Lower lobe of right lung (tissue), 2 donors: ENCODE results near the gene MIER1. TPM values are rescaled to one million over a fixed set of nuclear protein-coding genes. Genes with fewer than 3 reads are reported as not detected.

Source experiments
- ATAC-seq, 2 donors: fragments of 200-7000 bp; cut with Tn5 transposase; one replicate each; pipeline ENCODE4 v1.9.1; 2020 to 2022; ENCODE audit warnings: mild to moderate bottlenecking in 2 of 2, moderate library complexity in 2 of 2
- DNase-seq: peaks from one replicate; pipeline ENCODE4 v3.0.0-alpha.2; 2020
- H3K27ac ChIP-seq: fragments of 200-600 bp; one replicate; pipeline ENCODE4 v1.8.0; 2022
- H3K27me3 ChIP-seq: fragments of 200-600 bp; one replicate; pipeline ENCODE4 v1.8.0; 2022; ENCODE audit warnings: low read depth
- H3K36me3 ChIP-seq: fragments of 200-600 bp; one replicate; pipeline ENCODE4 v1.8.0; 2022; ENCODE audit warnings: mild to moderate bottlenecking
- H3K4me1 ChIP-seq: fragments of 200-600 bp; one replicate; pipeline ENCODE4 v1.8.0; 2022
- H3K4me3 ChIP-seq: fragments of 200-600 bp; one replicate; pipeline ENCODE4 v1.8.0; 2022; ENCODE audit warnings: mild to moderate bottlenecking
- H3K9me3 ChIP-seq: fragments of 200-600 bp; one replicate; pipeline ENCODE4 v1.8.0; 2022
- CTCF ChIP-seq: fragments of 200-600 bp; IDR thresholded peaks from one replicate; pipeline ENCODE4 v1.8.0; 2022; ENCODE audit warnings: antibody characterized with exemption, mild to moderate bottlenecking
- intact Hi-C: fragments of 100-400 bp; cut with DNase I; formaldehyde crosslinking; loops from one replicate; pipeline ENCODE4 v1.11.0; 2022
- total RNA-seq: library from RNA; stranded (reverse); fragmentation: NEBNext Ultra II Directional; extraction: Animal tissue kit (Norgen Biotek cat#: 25700); gene quantifications from one replicate; pipeline ENCODE4 v1.2.1, GENCODE V29; 2021
- donor health status: DM: no; HTN: yes; CAD: no; lungs with severe emphysema.

MIER1 gene
- total RNA-seq, 1 donor from 2014 or later = 44.0 TPM

GRCh38 chr1:67018574-67018973, 93.8 kb downstream of the MIER1 start:
- no peak for TF ChIP-seq CTCF
- Histone ChIP-seq H3K4me1 (peaks cover 21% of the 10 kb centered on the region), H3K27ac (no peak overlapping the region), H3K27me3 (no peaks in the 10 kb centered on the region), H3K4me3 (no peak overlapping the region), H3K9me3 (no peaks in the 10 kb centered on the region), H3K36me3 (peaks cover 16% of the 10 kb centered on the region)
- ATAC-seq = no peak
- no peak for DNase-seq
- intact Hi-C loops = no loop called here

DNA sequence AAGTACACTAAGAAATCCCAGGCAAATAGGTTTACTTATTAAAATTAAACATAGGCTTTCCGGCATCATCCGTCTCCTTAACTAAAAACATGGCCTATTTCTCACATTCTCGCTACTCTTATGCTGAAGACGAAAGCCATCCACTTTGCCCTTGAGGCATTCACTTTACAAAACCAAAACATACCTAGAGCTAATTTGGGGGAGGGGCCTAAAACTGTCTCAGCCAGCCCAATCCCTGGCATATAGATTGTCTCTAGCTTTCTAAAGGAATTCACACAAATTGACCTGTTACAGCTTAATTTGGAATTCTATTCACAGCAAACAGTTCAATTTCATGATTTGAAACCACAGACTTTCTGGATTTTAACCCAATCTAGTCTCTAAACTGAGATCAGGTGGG, 94.3 kb downstream of the MIER1 start:
- TF ChIP-seq CTCF = no peak
- intact Hi-C loops = no loop called here
- ATAC-seq = no peak
- peaks cover 16% of the 10 kb centered on the region for H3K36me3 ChIP-seq
- no peak overlapping the region for H3K4me3 ChIP-seq
- DNase-seq = no peak
- no peaks in the 10 kb centered on the region for H3K9me3 ChIP-seq
- no peaks in the 10 kb centered on the region for H3K27me3 ChIP-seq
- peaks cover 21% of the 10 kb centered on the region for H3K4me1 ChIP-seq
- no peak overlapping the region for H3K27ac ChIP-seq

GRCh38 chr1:67019600-67020136, 94.9 kb downstream of the MIER1 start:
- H3K27ac ChIP-seq = no peak overlapping the region
- no peaks in the 10 kb centered on the region for H3K27me3 ChIP-seq
- DNase-seq (no peak), ATAC-seq (no peak)
- H3K9me3 ChIP-seq = no peaks in the 10 kb centered on the region
- TF ChIP-seq CTCF = no peak
- H3K4me3 ChIP-seq = no peak overlapping the region
- H3K4me1 ChIP-seq = peaks cover 21% of the 10 kb centered on the region
- intact Hi-C loops = no loop called here
- peaks cover 16% of the 10 kb centered on the region for H3K36me3 ChIP-seq

DNA sequence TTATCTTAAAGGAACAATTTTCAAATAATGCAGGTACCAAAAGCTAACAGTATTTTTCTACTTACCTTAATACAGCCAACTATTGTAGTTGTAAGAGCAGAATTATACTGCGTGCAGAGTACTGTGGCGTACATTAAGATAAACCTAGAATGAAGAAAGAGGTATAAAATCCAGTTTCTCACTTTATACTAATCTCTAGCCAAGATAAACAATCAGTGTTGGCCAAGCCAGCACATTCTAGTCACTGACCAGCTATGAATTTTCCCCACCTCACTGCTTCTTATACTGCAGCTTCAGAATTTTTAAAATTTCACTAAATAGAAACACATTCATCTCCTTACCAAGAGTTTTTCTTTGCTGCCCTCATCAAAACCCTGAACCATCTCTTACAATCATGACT, 95.5 kb downstream of the MIER1 start:
- Histone ChIP-seq H3K36me3 (peaks cover 19% of the 10 kb centered on the region), H3K4me3 (no peak overlapping the region), H3K27me3 (no peaks in the 10 kb centered on the region), H3K4me1 (peaks cover 21% of the 10 kb centered on the region), H3K9me3 (no peaks in the 10 kb centered on the region), H3K27ac (no peak overlapping the region)
- intact Hi-C loops = no loop called here
- ATAC-seq (no peak), DNase-seq (no peak)
- TF ChIP-seq CTCF = no peak

DNA sequence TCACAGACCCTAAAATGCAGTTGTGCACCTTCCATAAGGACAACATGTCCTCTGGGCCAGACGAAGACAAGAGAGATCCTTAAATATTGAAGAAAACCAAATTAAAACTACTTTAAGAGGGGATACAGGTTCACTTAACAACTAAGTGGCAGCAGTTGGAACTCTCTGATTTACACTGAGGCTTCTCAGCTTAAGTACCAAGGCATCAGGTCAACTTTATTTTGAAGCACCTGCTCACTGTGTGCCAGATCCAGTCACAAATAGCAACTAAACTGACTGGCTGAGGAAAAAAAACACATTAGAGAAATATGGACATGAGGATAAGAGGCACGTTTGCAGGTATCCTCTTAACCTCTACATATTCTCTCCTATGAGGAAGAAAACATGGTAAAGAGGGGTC, 96.0 kb downstream of the MIER1 start:
- ATAC-seq (no peak), DNase-seq (no peak)
- no peak for TF ChIP-seq CTCF
- Histone ChIP-seq H3K27me3 (no peaks in the 10 kb centered on the region), H3K27ac (no peak overlapping the region), H3K4me1 (peaks cover 21% of the 10 kb centered on the region), H3K9me3 (no peaks in the 10 kb centered on the region), H3K4me3 (no peak overlapping the region), H3K36me3 (peaks cover 23% of the 10 kb centered on the region)
- intact Hi-C loops = no loop called here

GRCh38 chr1:67029472-67029871, 104.7 kb downstream of the MIER1 start:
- DNase-seq (no peak), ATAC-seq (no peak)
- TF ChIP-seq CTCF = no peak
- Histone ChIP-seq H3K9me3 (no peaks in the 10 kb centered on the region), H3K4me1 (no peaks in the 10 kb centered on the region), H3K4me3 (no peak overlapping the region), H3K27ac (no peak overlapping the region), H3K36me3 (peaks cover 9% of the 10 kb centered on the region), H3K27me3 (no peaks in the 10 kb centered on the region)
- intact Hi-C loops = no loop called here
